ENCODE data around the gene PAPLN. TPM values are rescaled to one million over a fixed set of nuclear protein-coding genes. Genes with fewer than 3 reads are reported as not detected.

The PAPLN gene
- total RNA-seq, 5 donors from 2014 or later (not counting 1 experiment from before 2014, with no cell fraction given) = 0.14 to 1.0 (median 0.29) TPM; not detected in 1

GRCh38 chr14:73255005-73255400 lies 17.7 kb downstream of the PAPLN start:
- ATAC-seq (replicated peaks in 1 of 4) (no peak), DNase-seq (no peak)
- ChIA-PET CTCF (no interaction called here), POLR2A (no interaction called here)
- Histone ChIP-seq H3K36me3 (ENCODE audit: control insufficient read depth in 2 of 2, extremely low read depth in 1 of 2, insufficient read depth in 1 of 2, low read length in 1 of 2) (no peaks in the 10 kb centered on the region), H3K4me3 (ENCODE audit: control insufficient read depth in 1 of 2, extremely low read depth in 1 of 2, low read length in 1 of 2) (no peak overlapping the region), H3K4me1 (ENCODE audit: control insufficient read depth in 1 of 2, extremely low read depth in 1 of 2, insufficient read depth in 2 of 2, low read length in 2 of 2) (no peaks in the 10 kb centered on the region), H3K9me3 (no peaks in the 10 kb centered on the region), H3K27me3 (replicated peaks in 1 of 2; ENCODE audit: control insufficient read depth in 2 of 2, extremely low read depth in 1 of 2, insufficient read depth in 2 of 2, low read length in 1 of 2) (peaks cover 0 to 8% of the 10 kb centered on the region in 2 experiments), H3K27ac (ENCODE audit: low read length) (no peak overlapping the region)
- H3K27ac Mint-ChIP-seq = no peak overlapping the region
- H3K4me1 Mint-ChIP-seq = peaks cover 0 to 3% (median 0%) of the 10 kb centered on the region in 3 donors
- WGBS (ENCODE audit: insufficient coverage) = 82% methylated on average over 3 of the region's 6 CpGs
- H3K9me3 Mint-ChIP-seq = no peaks in the 10 kb centered on the region
- no peak overlapping the region for H3K4me3 Mint-ChIP-seq
- no peaks in the 10 kb centered on the region for H3K27me3 Mint-ChIP-seq
- H3K36me3 Mint-ChIP-seq = no peaks in the 10 kb centered on the region

- Mint-ChIP-seq H3K36me3 (no peaks in the 10 kb centered on the region), H3K4me1 (peaks cover 0 to 3% (median 0%) of the 10 kb centered on the region in 3 donors), H3K4me3 (no peak overlapping the region), H3K27me3 (no peaks in the 10 kb centered on the region), H3K27ac (no peak overlapping the region), H3K9me3 (no peaks in the 10 kb centered on the region)
- 90% methylated on average over 9 of the region's 9 CpGs for WGBS (ENCODE audit: insufficient coverage)
- peaks cover 0 to 13% of the 10 kb centered on the region in 2 experiments for H3K27me3 ChIP-seq (replicated peaks in 1 of 2; ENCODE audit: control insufficient read depth in 2 of 2, extremely low read depth in 1 of 2, insufficient read depth in 2 of 2, low read length in 1 of 2)
- no peak overlapping the region for H3K4me3 ChIP-seq (ENCODE audit: control insufficient read depth in 1 of 2, extremely low read depth in 1 of 2, low read length in 1 of 2)
- ChIA-PET POLR2A (no interaction called here), CTCF (no interaction called here)
- ATAC-seq (replicated peaks in 1 of 4) (no peak), DNase-seq (no peak)
- H3K9me3 ChIP-seq = no peaks in the 10 kb centered on the region
- no peaks in the 10 kb centered on the region for H3K4me1 ChIP-seq (ENCODE audit: control insufficient read depth in 1 of 2, extremely low read depth in 1 of 2, insufficient read depth in 2 of 2, low read length in 2 of 2)
- no peaks in the 10 kb centered on the region for H3K36me3 ChIP-seq (ENCODE audit: control insufficient read depth in 2 of 2, extremely low read depth in 1 of 2, insufficient read depth in 1 of 2, low read length in 1 of 2)
- no peak overlapping the region for H3K27ac ChIP-seq (ENCODE audit: low read length)
These were observed 18.5 kb downstream of the PAPLN start for GRCh38 chr14:73255693-73256225.

DNA sequence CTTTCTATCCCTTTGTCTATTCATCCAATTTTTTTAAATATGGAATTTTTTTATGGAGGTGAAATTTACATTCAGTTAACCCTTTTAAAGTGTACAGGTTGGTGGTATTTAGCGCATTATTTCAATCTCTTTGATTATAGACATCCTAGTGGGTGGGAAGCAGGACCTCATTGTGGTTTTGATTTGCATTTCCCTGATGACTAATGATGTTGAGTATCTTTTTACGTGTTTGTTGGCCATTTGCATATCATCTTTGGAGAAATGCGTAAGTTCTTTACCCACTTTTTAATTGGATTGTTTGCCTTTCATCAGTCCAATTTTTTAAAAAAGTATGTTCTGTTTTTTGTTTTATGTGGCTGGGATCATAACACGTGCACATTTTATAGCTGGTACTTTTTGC lies 20.8 kb downstream of the PAPLN start:
- no peak for DNase-seq
- ChIA-PET CTCF (no interaction called here), POLR2A (no interaction called here)
- Mint-ChIP-seq H3K27ac (no peak overlapping the region), H3K9me3 (no peaks in the 10 kb centered on the region), H3K36me3 (no peaks in the 10 kb centered on the region), H3K4me3 (no peak overlapping the region), H3K4me1 (peaks cover 0 to 3% (median 0%) of the 10 kb centered on the region in 3 donors), H3K27me3 (no peaks in the 10 kb centered on the region)
- Histone ChIP-seq H3K9me3 (no peaks in the 10 kb centered on the region), H3K36me3 (ENCODE audit: control insufficient read depth in 2 of 2, extremely low read depth in 1 of 2, insufficient read depth in 1 of 2, low read length in 1 of 2) (no peaks in the 10 kb centered on the region), H3K4me1 (ENCODE audit: control insufficient read depth in 1 of 2, extremely low read depth in 1 of 2, insufficient read depth in 2 of 2, low read length in 2 of 2) (no peaks in the 10 kb centered on the region), H3K27ac (ENCODE audit: low read length) (no peak overlapping the region), H3K27me3 (replicated peaks in 1 of 2; ENCODE audit: control insufficient read depth in 2 of 2, extremely low read depth in 1 of 2, insufficient read depth in 2 of 2, low read length in 1 of 2) (peaks cover 0 to 27% of the 10 kb centered on the region in 2 experiments), H3K4me3 (ENCODE audit: control insufficient read depth in 1 of 2, extremely low read depth in 1 of 2, low read length in 1 of 2) (no peak overlapping the region)
- no CpG with 5 or more reads among the region's 4 CpGs for WGBS (ENCODE audit: insufficient coverage)
- ATAC-seq (replicated peaks in 1 of 4) = no peak

GRCh38 chr14:73258845-73259611 lies 21.7 kb downstream of the PAPLN start:
- no peak for DNase-seq
- ChIA-PET CTCF (no interaction called here), POLR2A (no interaction called here)
- peaks cover 0 to 3% (median 0%) of the 10 kb centered on the region in 3 donors for H3K4me1 Mint-ChIP-seq
- H3K9me3 ChIP-seq = no peaks in the 10 kb centered on the region
- peaks cover 0 to 37% of the 10 kb centered on the region in 2 experiments for H3K27me3 ChIP-seq (replicated peaks in 1 of 2; ENCODE audit: control insufficient read depth in 2 of 2, extremely low read depth in 1 of 2, insufficient read depth in 2 of 2, low read length in 1 of 2)
- H3K9me3 Mint-ChIP-seq = no peaks in the 10 kb centered on the region
- no peak overlapping the region for H3K4me3 ChIP-seq (ENCODE audit: control insufficient read depth in 1 of 2, extremely low read depth in 1 of 2, low read length in 1 of 2)
- no peaks in the 10 kb centered on the region for H3K4me1 ChIP-seq (ENCODE audit: control insufficient read depth in 1 of 2, extremely low read depth in 1 of 2, insufficient read depth in 2 of 2, low read length in 2 of 2)
- no peak overlapping the region for H3K27ac ChIP-seq (ENCODE audit: low read length)
- no peak for ATAC-seq (replicated peaks in 1 of 4)
- H3K4me3 Mint-ChIP-seq = no peak overlapping the region
- no peak overlapping the region for H3K27ac Mint-ChIP-seq
- 87% methylated on average over 11 of the region's 20 CpGs for WGBS (ENCODE audit: insufficient coverage)
- H3K27me3 Mint-ChIP-seq = peaks cover 3% of the 10 kb centered on the region in 2 donors
- no peaks in the 10 kb centered on the region for H3K36me3 Mint-ChIP-seq
- no peaks in the 10 kb centered on the region for H3K36me3 ChIP-seq (ENCODE audit: control insufficient read depth in 2 of 2, extremely low read depth in 1 of 2, insufficient read depth in 1 of 2, low read length in 1 of 2)

DNA sequence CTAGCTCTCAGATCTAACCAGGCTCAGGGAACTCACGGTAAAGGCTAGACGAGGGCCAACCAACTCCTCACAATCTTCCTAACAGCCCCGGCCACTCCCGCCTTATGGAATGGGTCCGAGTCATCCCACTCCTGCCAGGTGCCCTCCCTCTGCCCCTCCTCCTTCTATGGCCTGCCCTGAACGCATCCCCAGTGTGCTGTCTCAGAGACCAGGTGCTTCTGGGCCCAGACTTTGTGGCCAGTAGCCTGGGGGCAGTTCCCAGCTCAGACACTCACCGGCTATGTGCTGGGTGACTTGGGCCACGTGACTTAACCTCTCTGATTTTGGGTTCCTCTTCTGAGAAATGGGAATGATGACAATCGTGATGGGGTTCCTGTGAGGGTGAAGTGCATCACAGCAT lies 22.5 kb downstream of the PAPLN start:
- 86% methylated on average over 6 of the region's 9 CpGs for WGBS (ENCODE audit: insufficient coverage)
- Histone ChIP-seq H3K9me3 (no peaks in the 10 kb centered on the region), H3K36me3 (ENCODE audit: control insufficient read depth in 2 of 2, extremely low read depth in 1 of 2, insufficient read depth in 1 of 2, low read length in 1 of 2) (no peaks in the 10 kb centered on the region), H3K4me1 (ENCODE audit: control insufficient read depth in 1 of 2, extremely low read depth in 1 of 2, insufficient read depth in 2 of 2, low read length in 2 of 2) (no peaks in the 10 kb centered on the region), H3K4me3 (ENCODE audit: control insufficient read depth in 1 of 2, extremely low read depth in 1 of 2, low read length in 1 of 2) (no peak overlapping the region), H3K27ac (ENCODE audit: low read length) (no peak overlapping the region), H3K27me3 (replicated peaks in 1 of 2; ENCODE audit: control insufficient read depth in 2 of 2, extremely low read depth in 1 of 2, insufficient read depth in 2 of 2, low read length in 1 of 2) (peaks cover 0 to 44% of the 10 kb centered on the region in 2 experiments)
- Mint-ChIP-seq H3K9me3 (no peaks in the 10 kb centered on the region), H3K36me3 (no peaks in the 10 kb centered on the region), H3K4me1 (peaks cover 0 to 3% (median 0%) of the 10 kb centered on the region in 3 donors), H3K27ac (no peak overlapping the region), H3K27me3 (peaks cover 4 to 9% of the 10 kb centered on the region in 2 donors), H3K4me3 (no peak overlapping the region)
- DNase-seq (no peak), ATAC-seq (replicated peaks in 1 of 4) (no peak)
- ChIA-PET CTCF (no interaction called here), POLR2A (no interaction called here)

DNA sequence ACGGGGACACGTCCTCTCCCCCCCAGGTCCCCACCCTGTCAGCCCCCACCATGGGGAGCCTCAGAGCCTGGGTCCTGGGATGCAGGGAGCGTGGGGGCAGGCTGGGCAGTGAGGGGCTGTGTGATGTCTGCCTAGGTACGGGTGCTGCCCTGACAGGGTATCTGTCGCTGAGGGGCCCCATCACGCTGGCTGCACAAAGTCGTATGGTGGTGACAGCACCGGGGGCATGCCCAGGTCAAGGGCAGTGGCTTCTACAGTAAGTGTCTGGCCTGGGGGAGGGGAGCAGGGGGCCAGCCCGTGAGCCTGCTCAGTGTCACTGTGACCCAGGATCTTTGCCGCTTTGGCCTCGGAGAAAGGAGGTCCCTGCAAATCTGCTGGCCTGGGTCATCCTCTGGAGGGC lies 23.3 kb downstream of the PAPLN start:
- ATAC-seq (replicated peaks in 1 of 4) = no peak
- H3K9me3 Mint-ChIP-seq = no peaks in the 10 kb centered on the region
- DNase-seq = no peak
- peaks cover 0 to 51% of the 10 kb centered on the region in 2 experiments for H3K27me3 ChIP-seq (replicated peaks in 1 of 2; ENCODE audit: control insufficient read depth in 2 of 2, extremely low read depth in 1 of 2, insufficient read depth in 2 of 2, low read length in 1 of 2)
- peaks cover 0 to 3% (median 0%) of the 10 kb centered on the region in 3 donors for H3K4me1 Mint-ChIP-seq
- POLR2A ChIA-PET = no interaction called here
- H3K27ac ChIP-seq (ENCODE audit: low read length) = no peak overlapping the region
- H3K27me3 Mint-ChIP-seq = peaks cover 4 to 11% of the 10 kb centered on the region in 2 donors
- 78% methylated on average over 9 of the region's 11 CpGs for WGBS (ENCODE audit: insufficient coverage)
- no peaks in the 10 kb centered on the region for H3K9me3 ChIP-seq
- H3K4me1 ChIP-seq (ENCODE audit: control insufficient read depth in 1 of 2, extremely low read depth in 1 of 2, insufficient read depth in 2 of 2, low read length in 2 of 2) = no peaks in the 10 kb centered on the region
- H3K36me3 ChIP-seq (ENCODE audit: control insufficient read depth in 2 of 2, extremely low read depth in 1 of 2, insufficient read depth in 1 of 2, low read length in 1 of 2) = no peaks in the 10 kb centered on the region
- no peaks in the 10 kb centered on the region for H3K36me3 Mint-ChIP-seq
- no peak overlapping the region for H3K27ac Mint-ChIP-seq
- CTCF ChIA-PET = no interaction called here
- H3K4me3 Mint-ChIP-seq = no peak overlapping the region
- no peak overlapping the region for H3K4me3 ChIP-seq (ENCODE audit: control insufficient read depth in 1 of 2, extremely low read depth in 1 of 2, low read length in 1 of 2)

Data from T-cell (primary cell).